ENCODE data around the gene OXCT1.
"Not testable (repeated sequence)": the region's sequence is repeated elsewhere in the genome, so short reads cannot be mapped to it uniquely, and the experiment has no call there.

GRCh38 chr5:41742608-41743007, 127.6 kb downstream of the OXCT1 start:
- not testable (repeated sequence) for TF ChIP-seq POLR2A, CTCF (IDR thresholded peaks at IDR 0.05)

All from prostate gland (tissue), 2 donors.